Skeletal muscle tissue (tissue), 1 donor: ENCODE results near the gene CDC20. TPM values are rescaled to one million over a fixed set of nuclear protein-coding genes. Genes with fewer than 3 reads are reported as not detected.

ENCODE experiments used
- total RNA-seq: library from RNA; depleted of rRNA; stranded (reverse); fragments of >200 nt; gene quantifications from one replicate; pipeline ENCODE4 v1.2.3, GENCODE V29; 2014

CDC20 gene
- total RNA-seq, 1 donor from 2014 or later, result 6.8 TPM

Other genes starting within 250 kb of the CDC20 start
- 19.3 TPM for gene EBNA1BP2, start 186.7 kb upstream of the CDC20 start, total RNA-seq
- 0.52 TPM for gene CFAP57, start 186.7 kb upstream of the CDC20 start, total RNA-seq
- gene TMEM125, start 89.0 kb upstream of the CDC20 start, total RNA-seq, result 0.52 TPM
- gene C1orf210, start 73.4 kb upstream of the CDC20 start, total RNA-seq, result not detected
- gene TIE1, start 58.0 kb upstream of the CDC20 start, total RNA-seq, result 49.6 TPM
- not detected for gene MPL, start 21.2 kb upstream of the CDC20 start, total RNA-seq
- gene ELOVL1, start 9.0 kb downstream of the CDC20 start, total RNA-seq, result 13.0 TPM
- gene MED8, start 30.8 kb downstream of the CDC20 start, total RNA-seq, result 34.4 TPM
- 21.4 TPM for gene SZT2, start 30.9 kb downstream of the CDC20 start, total RNA-seq
- 33.4 TPM for gene HYI, start 95.0 kb downstream of the CDC20 start, total RNA-seq
- 10.4 TPM for gene PTPRF, start 171.9 kb downstream of the CDC20 start, total RNA-seq